HG03342 (cell line): Measurements from ENCODE around the gene GDF9.
"Not testable (repeated sequence)": the region's sequence is repeated elsewhere in the genome, so short reads cannot be mapped to it uniquely, and the experiment has no call there.

Source experiments
- ATAC-seq: cut with Tn5 transposase; IDR thresholded peaks from one replicate; pipeline ENCODE4 v1.9.1; 2021; ENCODE audit warnings: mild to moderate bottlenecking, moderate library complexity; ENCODE audit not compliant: unreplicated experiment

GDF9 gene

DNA sequence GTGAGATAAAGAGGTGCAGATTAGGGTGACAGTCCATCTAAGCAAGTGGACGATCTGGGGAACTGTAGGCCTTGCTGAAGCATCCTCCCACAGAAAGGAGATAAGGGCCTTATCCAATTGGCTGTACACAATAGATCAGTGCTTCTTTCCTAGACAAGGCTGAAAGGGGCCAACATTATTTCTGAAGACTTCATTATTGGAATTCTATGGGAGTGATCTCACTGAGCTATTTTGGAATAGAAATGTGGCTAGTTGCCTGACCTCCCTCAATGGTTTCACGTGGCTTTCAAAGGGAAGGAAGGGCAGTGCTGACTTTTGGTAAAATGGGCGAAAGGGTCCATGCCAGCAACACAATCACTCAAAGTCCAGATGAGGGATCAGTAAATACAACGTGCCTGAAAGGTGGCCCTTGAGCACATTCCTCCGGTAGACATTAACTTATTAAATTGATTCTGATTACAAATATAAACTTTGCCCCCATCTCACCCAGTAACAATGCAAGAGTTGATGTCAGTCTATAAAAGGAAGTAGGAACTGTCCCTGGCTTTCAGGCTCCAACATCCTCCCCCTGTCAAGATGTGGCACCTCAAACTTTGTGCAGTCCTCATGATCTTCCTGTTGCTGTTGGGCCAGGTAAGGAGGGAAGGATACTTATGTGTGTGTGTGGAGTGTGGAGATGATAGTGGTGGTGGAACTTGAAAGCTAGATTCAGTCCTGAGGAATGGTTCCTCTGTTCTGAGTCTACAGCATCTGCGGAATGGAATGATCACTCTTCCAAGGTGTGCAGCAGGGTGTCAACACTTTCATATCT is 7.1 kb upstream of the GDF9 start, which contains the start of gene LEAP2:
TSS of gene LEAP2 (plus strand) at position 550 of the 811 bp plus-strand sequence. CDS start at position 577, 27 bp downstream.
- ATAC-seq, result no peak

DNA sequence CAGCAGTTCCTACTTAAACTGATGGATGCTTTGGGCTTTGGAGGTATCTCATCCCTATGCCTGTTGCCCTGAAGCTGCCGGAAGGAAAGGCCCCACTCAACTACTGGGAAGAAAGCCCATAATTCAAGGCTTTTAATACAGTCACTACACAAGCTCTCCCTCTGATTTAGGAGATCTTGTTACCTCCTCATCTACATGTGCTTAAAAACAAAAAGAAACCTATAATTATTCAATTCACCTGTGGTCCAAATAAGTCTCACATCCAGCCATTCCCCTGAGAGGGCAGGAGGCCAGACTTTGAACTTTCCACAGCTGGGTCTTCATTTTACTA is 6.5 kb upstream of the GDF9 start:
- no peak for ATAC-seq

DNA sequence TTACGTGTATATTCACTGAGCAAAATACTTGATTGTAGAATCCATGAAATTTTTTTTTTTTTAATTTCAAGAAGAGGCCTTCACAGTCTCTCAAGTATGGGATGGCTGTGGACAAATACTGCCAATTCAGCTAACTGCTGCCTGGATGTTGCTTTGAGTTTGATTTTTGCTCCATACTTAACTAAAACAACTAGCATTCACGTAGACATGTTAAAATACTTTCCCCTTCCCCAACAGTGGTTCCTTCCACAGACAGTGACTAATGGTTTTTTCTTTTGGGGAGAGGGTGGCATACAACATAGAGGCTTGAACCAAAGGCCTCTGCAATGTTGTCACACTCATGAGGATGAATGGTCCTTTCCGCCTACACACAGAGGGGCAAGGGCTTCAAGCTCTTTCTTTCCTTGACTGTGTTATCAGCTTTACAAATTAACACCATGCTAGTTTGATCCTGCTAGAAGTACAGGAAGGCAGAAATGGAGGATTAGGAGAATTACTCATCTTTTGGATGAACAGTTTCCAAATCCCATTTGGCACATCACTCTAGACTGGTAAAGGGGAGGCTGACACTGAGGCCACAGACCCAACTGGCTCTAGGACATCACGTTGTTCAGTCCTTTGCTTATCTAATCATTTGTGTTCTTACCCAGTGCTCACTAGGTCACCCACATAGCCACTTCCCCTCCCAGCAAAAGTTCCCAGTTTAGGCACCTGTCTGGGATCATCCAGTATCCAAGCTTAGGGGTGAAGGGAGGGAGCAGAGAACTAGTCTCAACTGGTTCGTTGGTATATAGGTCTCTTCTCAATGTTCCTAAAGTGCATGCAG is 5.4 kb upstream of the GDF9 start:
- no peak for ATAC-seq

DNA sequence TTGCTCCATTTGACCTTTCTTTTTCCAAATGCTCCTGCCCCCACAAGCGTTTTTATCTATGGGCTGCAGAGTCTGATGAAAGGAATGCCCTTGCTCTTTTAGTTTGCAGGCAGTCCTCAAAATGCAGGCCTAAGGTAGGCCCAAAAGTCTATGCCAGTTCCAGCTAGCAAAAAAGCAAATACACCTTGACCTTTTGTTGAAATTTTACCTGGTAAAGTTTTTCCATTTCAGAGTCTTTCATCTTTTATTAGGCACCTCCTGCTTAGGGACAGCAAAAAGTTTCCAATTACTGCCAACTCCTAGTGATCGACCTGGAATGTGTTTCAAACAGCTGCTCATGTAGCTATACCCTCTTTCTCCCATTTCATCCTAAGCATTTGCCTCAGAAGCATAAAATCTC is 4.5 kb upstream of the GDF9 start:
- ATAC-seq, result no peak

DNA sequence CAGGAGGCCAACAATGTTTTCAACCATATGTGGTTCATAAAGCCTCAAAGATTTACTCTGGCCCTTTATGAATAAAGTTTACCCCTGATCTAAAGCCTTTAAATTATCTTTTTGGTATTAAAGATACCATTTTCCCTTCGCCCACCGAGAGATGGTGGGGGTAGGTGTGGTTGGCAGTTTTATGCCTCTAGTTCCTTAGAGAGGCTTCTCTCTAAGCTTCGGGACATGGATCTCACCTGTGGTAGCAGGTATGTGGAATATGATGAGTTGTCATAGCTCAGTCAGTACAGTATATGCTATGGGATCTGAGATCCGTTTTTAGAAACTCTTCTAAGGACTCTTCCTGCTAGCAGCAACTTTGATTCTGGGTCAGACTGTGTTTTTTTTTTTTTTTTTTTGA is 2.5 kb upstream of the GDF9 start:
- ATAC-seq, result no peak

DNA sequence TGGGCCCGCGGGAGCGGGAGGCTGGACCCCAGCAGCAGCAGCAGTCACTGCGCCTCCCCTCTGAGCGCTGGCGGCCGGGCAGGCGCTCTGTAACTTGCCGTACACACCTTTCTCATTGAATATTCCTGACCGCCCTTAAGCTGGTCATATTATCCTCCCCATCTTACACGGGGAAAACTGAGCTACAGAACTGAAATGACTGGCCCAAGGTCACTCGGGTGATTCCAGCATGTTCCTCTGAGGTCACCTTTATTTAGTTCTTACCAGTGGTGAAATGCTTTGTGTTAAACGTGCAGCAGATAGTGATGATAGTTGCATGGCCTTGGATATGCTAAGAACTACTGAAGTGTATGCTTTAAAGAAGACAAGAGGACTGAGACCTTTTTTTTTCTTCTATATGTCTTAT is 780 bp upstream of the GDF9 start:
- ATAC-seq, result no peak

DNA sequence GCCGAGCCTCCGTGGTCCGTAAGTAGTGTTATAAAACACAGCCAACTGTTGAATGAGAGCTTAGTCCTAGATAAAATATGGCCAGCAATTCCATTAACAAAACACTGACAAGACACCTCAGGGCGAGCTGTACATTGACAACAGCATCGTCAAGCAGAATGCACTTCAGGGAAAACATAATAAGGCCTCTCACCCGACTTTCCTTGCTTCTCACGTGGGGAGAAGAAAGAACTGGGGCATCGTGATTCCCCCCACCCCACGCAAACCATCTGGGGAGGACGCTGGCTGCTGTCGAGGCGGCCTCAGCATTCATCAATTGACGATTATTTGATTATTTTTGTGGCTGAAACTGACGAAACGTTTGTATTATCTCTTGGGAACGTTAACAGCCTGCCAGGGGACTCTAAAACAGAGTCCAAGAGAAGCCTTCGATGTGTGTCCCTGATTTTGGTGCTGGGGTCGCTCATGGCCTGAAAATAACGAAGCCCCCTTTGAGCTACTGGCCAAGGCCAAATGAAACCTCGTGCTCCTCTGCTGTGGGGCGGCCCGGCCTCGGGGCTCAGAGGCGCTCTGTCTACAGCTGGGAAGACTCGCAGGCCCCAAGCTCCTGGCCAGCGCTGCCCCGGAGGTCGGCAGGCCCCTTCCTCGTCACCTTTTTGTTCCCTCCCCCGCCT is 464 bp downstream of the GDF9 start:
- ATAC-seq, result no peak

DNA sequence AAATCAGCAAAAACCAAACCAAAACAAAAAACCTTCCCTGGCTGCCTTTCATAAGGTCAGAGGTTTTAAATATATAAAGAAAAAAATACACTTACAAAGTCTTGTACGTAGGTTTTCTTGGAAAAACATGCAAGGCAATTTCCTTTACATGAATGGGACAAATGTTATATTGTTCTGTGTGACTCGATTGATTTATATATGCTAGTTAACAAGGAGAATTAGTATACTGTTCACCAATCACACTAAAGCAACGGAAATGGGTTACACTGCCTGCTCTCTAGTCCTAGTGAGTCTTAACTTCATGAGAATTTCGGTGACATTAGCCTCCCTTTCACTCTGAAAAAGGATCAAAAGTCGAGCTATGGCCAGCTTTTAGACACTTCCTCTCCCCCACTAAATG is 5.5 kb downstream of the GDF9 start:
- no peak for ATAC-seq

DNA sequence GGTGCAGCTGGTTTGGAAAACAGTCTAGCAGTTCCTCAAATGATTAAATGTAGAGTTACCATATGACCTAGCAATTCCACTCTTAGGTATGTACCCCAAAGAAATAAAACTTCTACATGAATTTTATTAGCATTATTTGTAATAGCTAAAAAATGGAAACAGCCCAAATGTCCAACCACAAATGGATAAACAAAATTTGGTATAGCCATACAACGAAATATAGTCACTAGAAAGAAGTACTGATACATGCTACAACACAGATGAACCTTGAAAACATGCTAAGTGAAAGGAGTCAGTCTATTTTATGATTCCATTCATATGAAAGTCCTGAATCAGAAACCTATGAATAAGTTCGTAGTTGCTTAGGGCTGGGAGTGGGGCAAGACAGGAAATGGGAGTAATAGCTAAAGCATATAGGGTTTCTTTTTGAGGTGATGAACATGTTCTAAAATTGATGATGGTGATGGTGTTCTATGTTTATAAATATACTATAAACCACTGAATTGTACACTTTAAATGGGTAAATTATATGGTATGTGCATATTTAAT is 6.3 kb downstream of the GDF9 start:
- ATAC-seq, result no peak

DNA sequence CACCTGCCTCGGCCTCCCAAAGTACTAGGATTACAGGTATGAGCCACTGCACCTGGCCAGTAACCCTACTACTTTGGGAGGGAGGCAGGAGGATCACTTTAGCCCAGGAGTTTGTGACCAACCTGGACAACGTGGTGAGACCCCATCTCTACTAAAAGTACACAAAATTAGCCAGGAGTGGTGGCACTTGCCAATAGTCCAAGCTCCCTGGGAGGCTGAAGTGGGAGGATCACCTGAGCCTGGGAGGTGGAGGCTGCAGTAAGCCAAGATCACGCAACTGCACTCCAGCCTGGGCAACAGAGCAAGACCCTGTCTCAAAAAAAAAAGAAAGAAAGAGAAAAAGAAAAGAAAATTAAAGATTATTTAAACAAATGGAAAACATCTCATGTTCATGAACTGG is 10.3 kb downstream of the GDF9 start:
- ATAC-seq, result no peak

DNA sequence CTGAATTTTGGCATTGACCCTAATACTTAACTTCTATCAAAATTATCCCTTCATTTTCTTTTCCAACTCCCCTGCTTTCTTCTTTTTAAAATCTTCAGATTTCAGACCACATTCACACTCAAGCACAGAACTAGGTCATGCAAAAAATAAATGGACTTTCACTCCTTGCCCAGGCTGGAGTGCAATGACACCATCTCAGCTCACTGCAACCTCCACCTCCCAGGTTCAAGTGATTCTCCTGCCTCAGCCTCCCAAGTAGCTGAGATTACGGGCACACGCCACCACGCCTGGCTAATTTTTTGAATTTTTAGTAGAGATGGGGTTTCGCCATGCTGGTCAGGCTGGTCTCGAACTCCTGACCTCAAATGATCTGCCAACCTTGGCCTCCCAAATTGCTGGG is 11.3 kb downstream of the GDF9 start:
- ATAC-seq, result not testable (repeated sequence)

DNA sequence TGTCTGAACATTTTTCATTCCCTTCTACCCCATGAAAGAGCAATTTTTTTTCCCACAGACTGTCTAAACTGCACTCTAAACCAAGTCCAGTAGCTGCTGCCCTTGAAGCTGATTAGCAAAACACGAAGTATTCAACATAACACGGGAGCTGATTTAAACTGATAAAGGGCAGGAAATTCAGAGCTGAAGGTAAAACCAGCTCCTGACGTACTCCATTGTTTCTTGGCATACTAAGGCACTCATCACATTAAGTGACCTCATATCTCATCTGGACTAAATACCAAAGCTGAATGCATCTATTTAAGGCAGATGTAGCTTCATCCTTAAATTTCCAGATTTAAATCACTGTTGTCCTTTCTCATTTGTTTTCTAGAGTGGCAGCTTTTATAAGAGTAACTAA is 12.0 kb downstream of the GDF9 start:
- ATAC-seq, result no peak

DNA sequence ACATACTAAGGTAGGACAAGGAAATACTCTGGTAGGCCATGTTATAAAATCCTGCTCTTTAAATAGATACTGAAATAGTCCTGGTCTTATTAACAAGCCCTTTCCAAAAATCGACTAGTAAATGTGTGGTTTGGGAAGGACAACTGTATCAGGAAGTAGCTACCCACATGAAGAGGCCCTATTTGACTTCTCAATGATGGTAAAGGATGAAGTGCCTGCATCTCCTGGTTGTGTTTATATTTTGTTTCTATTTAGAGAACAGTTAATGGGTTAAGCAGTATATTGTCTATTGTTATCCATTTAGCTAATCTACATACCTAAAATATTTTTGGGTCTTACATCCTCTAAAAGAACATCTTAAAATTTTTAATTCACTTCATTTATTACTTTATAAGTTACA is 12.5 kb downstream of the GDF9 start:
- ATAC-seq, result no peak

DNA sequence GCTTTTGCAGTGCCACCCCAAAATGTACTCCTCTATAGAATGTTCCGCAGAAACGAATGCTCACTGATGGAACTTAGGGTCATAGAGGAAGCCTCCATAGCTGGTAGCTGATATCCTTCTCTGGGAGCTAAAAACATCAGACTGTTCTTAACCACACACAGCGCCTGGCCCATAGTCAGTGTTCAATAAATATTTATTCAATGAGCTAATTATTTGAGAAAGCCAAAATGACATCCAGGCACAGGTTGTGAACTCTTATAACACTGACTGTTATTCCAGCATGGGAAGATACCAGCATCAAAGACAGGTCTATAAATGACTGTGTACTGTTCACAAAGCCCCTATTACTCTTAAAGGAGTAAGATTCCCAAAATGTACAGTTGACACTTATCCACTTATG is 12.9 kb downstream of the GDF9 start:
- no peak for ATAC-seq

DNA sequence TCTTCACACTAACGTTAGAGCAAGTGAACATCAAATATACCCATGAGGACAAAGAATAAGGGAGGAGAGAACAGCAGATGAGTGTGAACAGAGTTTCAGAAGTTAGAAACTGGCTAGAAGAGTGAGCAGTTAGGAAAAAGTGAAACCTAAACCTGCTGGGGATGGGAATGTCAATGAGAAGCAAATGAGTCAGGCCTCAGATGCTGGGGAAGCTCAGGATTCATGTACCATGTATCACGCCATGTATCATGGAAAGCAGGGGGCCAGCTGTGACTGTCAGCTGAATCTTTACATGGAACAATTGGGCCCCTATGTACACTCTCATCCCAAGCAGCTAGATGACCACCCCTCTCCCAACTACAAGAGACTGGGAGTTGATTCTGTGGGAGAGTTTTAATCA is 16.2 kb downstream of the GDF9 start:
- no peak for ATAC-seq

DNA sequence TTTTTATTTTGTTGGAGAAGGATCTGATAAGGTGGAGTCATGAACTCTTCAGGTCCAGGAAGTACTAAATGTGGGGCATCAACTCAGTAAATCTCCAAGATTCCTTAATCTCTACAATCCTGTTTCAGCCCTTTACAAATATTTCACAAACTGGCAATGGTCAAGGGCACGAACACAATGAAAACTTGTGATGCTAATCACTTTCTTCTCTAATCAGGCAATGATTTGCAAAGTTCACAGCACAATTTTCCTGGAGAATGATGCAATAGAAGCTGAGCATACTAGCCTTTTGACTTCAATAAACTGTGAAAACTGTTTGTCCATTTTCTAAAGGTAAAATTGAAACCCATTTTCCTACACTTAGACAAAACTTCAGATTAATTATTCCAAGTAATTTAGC is 16.9 kb downstream of the GDF9 start:
- ATAC-seq, result no peak

DNA sequence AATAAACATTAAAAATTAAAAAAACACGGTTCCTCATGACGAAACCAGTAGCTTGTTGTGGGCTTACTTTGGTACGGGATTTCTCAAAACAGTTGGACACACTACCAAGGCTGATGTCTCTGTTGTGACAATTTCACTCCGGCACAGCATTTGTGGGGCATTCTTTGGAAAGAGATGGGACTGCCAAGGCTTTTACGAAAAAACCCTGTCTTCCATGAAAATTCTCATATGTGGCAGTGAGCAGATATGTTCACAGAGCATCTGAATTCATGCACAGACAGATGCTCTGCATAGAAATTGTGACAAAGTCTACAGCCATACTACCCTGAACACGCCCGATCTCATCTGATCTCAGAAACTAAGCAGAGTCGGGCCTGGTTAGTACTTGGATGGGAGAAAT is 18.0 kb downstream of the GDF9 start:
- no peak for ATAC-seq

DNA sequence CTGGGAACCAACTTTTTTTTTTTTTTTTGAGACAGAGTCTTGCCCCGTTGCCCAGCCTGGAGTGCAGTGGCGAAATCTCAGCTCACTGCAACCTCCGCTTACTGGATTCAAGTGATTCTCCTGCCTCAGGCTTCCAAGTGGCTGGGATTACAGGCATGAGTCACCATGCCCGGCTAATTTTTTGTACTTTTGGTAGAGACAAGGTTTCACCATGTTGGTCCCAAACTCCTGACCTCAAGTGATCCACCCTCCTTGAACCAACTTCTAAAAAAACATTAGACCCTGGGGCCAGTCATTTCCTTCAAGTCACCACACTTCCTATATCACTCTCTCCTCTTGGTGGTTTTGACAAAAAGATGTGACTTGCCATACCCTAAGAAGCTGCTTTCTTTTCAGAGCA is 25.0 kb downstream of the GDF9 start:
- no peak for ATAC-seq

DNA sequence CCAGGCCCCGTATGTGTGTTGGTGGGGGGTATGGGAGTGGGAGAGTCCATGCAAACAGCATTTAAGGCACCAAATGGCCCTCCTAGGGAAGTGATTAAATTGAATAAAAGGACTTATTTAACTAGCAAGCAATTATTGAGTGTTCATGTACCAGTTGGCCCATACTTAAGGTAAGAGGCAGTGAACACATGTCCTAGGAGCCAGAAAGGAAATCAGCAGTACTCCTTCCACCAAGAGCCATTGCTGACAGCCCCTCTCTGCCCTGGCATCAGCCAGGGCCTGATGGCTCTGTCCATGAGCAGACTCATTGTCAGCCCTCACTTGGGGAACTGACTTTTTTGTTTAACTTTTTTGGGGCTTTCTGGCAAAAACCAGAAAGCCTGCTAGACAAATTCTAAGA is 25.4 kb downstream of the GDF9 start:
- no peak for ATAC-seq

DNA sequence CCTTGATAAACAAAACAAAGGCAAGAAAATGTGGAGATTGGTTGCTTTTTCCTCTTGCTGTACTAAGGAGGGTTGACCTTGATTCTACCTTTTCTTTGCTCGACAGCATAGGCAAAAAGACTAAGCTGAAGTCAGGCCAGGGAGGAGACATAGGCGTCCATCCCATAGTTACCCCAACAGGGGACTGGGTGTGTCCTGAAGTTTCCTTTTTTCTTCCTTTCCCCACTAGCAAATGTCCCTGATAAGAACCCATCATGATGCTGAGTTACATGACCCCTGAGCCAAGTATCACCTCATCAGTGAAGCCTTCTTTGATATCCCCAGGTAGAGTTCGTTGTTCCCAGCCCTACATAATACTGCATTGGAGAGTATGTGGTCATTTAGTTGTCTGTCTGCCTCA is 26.0 kb downstream of the GDF9 start:
- ATAC-seq, result no peak

DNA sequence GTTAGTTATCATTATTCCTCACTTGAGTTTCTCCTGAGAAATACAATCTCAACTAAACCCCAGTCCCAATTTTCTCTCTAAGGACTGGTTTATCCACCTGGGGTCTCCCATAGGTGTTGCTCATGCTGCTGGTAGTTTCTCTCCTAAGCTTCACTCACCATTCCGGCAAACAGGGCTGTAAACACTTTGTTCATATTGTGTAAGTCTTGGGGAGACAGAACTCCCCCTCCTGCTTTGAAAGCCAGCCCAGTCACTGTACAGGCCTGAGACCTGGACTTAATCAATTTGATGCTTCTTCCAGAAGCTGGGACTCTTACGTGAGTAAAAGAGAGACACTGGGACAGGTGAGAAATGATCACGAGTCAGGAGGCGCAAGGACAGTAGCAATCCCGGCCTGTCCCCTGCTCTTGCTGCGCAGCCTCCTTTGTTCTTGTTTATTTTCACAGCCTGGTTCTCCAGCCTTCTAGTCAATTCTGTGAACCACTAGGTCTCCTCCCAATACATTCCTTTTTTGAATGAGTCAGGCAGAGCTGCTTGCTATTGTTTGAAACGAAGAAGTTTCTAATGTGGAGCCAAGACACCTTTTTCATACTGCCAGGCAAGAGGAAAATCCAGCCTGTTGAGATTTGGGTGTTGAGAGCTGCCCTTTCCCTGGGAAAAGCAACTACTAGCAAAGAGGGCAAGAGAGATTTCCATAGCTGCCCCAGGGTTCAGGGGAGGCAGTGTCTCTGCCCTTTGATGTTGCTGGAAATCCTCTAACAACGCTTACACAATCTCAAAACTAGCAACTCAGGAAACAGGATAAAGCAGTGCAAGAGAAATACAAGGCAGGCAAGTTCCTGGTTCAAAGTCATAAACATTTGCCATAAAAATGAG is 26.6 kb downstream of the GDF9 start:
- ATAC-seq, result no peak
